GM12891 (cell line): ENCODE results near the gene SLC15A3. TPM values are rescaled to one million over a fixed set of nuclear protein-coding genes. Genes with fewer than 3 reads are reported as not detected.

Experiments
- DNase-seq: peaks from one replicate; pipeline ENCODE4 v3.0.0; 2011; ENCODE audit warnings: low spot score; ENCODE audit not compliant: insufficient read length
- FAIRE-seq: peaks from 2 replicates; lab custom pipeline; 2011; peaks lifted over from hg19 to GRCh38; lab: Jason Lieb, UNC
- PAX5 ChIP-seq: IDR thresholded peaks from 2 replicates; pipeline ENCODE4 v1.6.1; 2011; ENCODE audit warnings: low read length, moderate library complexity, mild to moderate bottlenecking; ENCODE audit not compliant: insufficient read depth, severe bottlenecking
- POLR2A ChIP-seq: IDR thresholded peaks from 2 replicates; pipeline ENCODE4 v1.6.1; 2011; ENCODE audit warnings: low read depth, low read length, control low read depth
- POLR2AphosphoS5 ChIP-seq: IDR thresholded peaks from 2 replicates; pipeline ENCODE4 v1.6.1; 2011; ENCODE audit warnings: low read depth, low read length, control low read depth
- POU2F2 ChIP-seq: IDR thresholded peaks from 2 replicates; pipeline ENCODE4 v1.6.1; 2011; ENCODE audit warnings: low read depth, mild to moderate bottlenecking, control low read depth, low read length, moderate library complexity
- SPI1 ChIP-seq: IDR thresholded peaks from 2 replicates; pipeline ENCODE4 v1.6.1; 2011; ENCODE audit warnings: low read depth, low read length, control low read depth
- TAF1 ChIP-seq: IDR thresholded peaks from 2 replicates; pipeline ENCODE4 v1.6.1; 2011; ENCODE audit warnings: low read depth, low read length, control low read depth
- polyA plus RNA-seq: library from polyadenylated mRNA; unstranded; fragments of >200 nt; gene quantifications from one replicate; pipeline ENCODE4 v1.2.1, GENCODE V29; 2012; ENCODE audit warnings: low read depth, missing spikeins, inconsistent platforms; ENCODE audit not compliant: missing spikeins

The SLC15A3 gene
- polyA plus RNA-seq: 73.0 TPM

GRCh38 chr11:60951904-60952741 is at the start of gene SLC15A3:
Gene SLC15A3 (minus strand): TSS chr11:60952176. CDS start chr11:60951551, 625 bp downstream.
- FAIRE-seq (peak; percentile 92), DNase-seq (peak; percentile 74)
- TF ChIP-seq PAX5 (no peak), POLR2AphosphoS5 (no peak), POU2F2 (no peak), SPI1 (peak; percentile 93), TAF1 (peak; percentile 56; the same call in 1 of the 2 replicates)

GRCh38 chr11:61000426-61000825 is 48.5 kb upstream of the SLC15A3 start:
- DNase-seq: no peak
- no peak for FAIRE-seq
- TF ChIP-seq POU2F2 (no peak), TAF1 (no peak), POLR2AphosphoS5 (no peak), POLR2A (no peak), SPI1 (no peak), PAX5 (no peak)

DNA sequence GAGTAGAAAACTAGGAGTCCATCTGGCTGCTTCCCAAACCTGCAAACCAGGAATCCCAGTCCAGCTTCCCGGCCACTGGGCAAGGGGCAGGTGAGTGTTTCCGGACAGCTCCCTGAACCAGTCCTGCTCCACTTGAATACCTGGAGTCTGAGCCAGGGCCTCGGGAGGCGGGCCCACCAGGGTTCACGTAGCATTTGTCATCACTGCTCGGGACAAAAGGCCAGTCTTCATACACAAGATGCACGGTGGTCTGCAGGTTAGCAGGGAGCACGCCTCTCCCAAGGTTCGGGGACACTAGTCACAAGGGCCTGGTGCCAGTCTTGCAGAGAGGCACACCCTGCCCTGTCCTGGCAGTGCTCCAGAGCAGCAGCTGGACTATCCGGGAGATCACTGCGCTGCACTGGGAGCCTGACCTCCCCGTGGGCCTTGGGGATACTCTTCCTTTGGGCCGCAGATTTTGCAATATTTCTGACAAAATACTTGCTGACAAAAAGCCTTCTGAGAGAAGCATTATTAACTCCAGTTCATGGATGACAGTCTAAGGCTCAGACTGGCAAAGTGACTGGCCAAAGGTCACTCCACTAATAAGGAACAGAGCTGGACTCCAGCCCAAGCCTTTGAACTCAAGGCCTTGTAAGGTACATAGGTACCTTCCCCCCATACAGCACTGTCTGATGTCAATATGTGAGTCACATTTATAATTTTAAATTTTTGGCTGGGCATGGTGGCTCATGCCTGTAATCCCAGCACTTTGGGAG is 44.6 kb upstream of the SLC15A3 start:
- DNase-seq: no peak
- no peak for FAIRE-seq
- TF ChIP-seq SPI1 (no peak), PAX5 (no peak)

GRCh38 chr11:60995798-60996197 is 43.8 kb upstream of the SLC15A3 start:
- FAIRE-seq (no peak), DNase-seq (no peak)
- no peak for TF ChIP-seq SPI1
- no peak for TF ChIP-seq POU2F2
- TF ChIP-seq TAF1: no peak
- TF ChIP-seq POLR2A: no peak
- no peak for TF ChIP-seq POLR2AphosphoS5
- no peak for TF ChIP-seq PAX5

GRCh38 chr11:60994541-60995080 is 42.6 kb upstream of the SLC15A3 start:
- no peak for TF ChIP-seq POLR2A
- TF ChIP-seq POU2F2: no peak
- TF ChIP-seq POLR2AphosphoS5: no peak
- TF ChIP-seq PAX5: no peak
- no peak for TF ChIP-seq SPI1
- no peak for TF ChIP-seq TAF1
- no peak for FAIRE-seq
- DNase-seq: no peak

DNA sequence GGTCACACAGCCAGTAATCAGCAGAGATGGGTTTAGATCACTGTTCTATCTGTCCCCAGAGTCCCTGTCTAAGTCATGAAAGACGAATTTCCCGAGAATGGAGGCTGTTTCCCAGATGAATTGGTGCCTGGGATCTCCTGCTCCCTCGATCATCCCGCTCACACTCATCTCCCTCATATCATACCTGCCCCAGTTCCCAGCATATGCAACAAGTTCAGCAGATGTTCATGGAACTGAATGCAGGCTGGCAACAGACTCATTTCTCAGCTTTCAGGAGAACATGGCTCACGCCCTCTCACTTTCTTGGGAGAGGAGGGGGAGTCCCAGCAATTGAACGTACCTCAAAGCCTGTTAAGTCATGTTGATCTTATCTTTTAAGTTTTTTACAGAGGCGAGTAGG is 41.6 kb upstream of the SLC15A3 start:
- TF ChIP-seq SPI1 (no peak), POLR2A (no peak), POU2F2 (no peak), POLR2AphosphoS5 (no peak), TAF1 (no peak), PAX5 (no peak)
- FAIRE-seq: no peak
- no peak for DNase-seq

DNA sequence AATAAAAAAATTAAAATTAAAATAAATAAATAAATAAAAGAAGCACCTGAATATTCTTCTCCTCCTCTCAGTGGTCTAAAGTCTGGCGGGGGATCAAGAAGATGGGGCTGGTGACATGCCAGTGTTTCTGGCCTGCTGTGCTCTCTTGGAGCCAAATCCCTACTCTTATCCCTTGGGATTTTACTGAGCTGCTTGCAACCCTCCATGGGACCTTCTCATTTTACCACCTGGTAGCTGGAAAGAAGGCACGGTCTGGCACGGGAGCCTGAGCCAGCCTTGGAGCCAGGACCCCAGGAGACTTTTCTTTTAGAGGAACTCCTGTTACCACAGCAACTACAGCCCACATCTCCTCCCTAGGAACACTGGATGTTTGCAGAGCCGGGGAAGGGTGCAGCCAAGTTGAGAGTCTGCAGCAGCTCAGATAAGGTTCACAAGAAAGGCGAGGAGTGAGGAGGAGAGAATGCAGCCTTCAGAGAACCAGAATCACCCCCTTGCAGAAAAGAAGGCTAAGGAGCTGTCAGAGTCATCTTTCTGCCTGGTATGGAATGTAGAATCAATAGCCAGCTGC is 41.0 kb upstream of the SLC15A3 start:
- TF ChIP-seq POLR2AphosphoS5: no peak
- no peak for TF ChIP-seq PAX5
- no peak for TF ChIP-seq SPI1
- no peak for TF ChIP-seq POU2F2
- no peak for TF ChIP-seq POLR2A
- no peak for TF ChIP-seq TAF1
- no peak for DNase-seq
- FAIRE-seq: no peak

GRCh38 chr11:60991457-60991856 is 39.5 kb upstream of the SLC15A3 start:
- TF ChIP-seq POLR2AphosphoS5 (no peak), POLR2A (no peak), TAF1 (no peak), SPI1 (no peak), POU2F2 (no peak), PAX5 (no peak)
- DNase-seq (no peak), FAIRE-seq (no peak)
